Calu3 (cell line): Measurements from ENCODE around the gene CDH4. TPM values are rescaled to one million over a fixed set of nuclear protein-coding genes. Genes with fewer than 3 reads are reported as not detected.

Experiments used
- BruUV-seq: library from RNA; stranded (reverse); fragments of 400-500 nt; replicated peaks from 2 replicates; lab custom pipeline; 2021; lab: Mats Ljungman, UMichigan
- CTCF ChIA-PET: fragments of 300-600 bp; sonication (Branson Sonifier 250); formaldehyde crosslinking; loops from one replicate; lab custom pipeline; 2022; ENCODE audit warnings: antibody characterized with exemption; lab: Charles Lee
- DNase-seq: peaks from one replicate; pipeline ENCODE4 v3.0.0; 2022
- H3K27ac Mint-ChIP-seq: one replicate; pipeline ENCODE4 v1.8.0; 2022; ENCODE audit warnings: mixed read lengths; ENCODE audit not compliant: unreplicated experiment
- H3K27me3 Mint-ChIP-seq: one replicate; pipeline ENCODE4 v1.8.0; 2022; ENCODE audit warnings: mixed read lengths; ENCODE audit not compliant: unreplicated experiment
- H3K36me3 Mint-ChIP-seq: one replicate; pipeline ENCODE4 v1.8.0; 2022; ENCODE audit warnings: mild to moderate bottlenecking, moderate library complexity, mixed read lengths; ENCODE audit not compliant: insufficient read depth, unreplicated experiment
- H3K4me1 Mint-ChIP-seq: one replicate; pipeline ENCODE4 v1.8.0; 2022; ENCODE audit warnings: mild to moderate bottlenecking, low read depth, mixed read lengths; ENCODE audit not compliant: unreplicated experiment
- H3K4me3 Mint-ChIP-seq: one replicate; pipeline ENCODE4 v1.8.0; 2022; ENCODE audit warnings: mild to moderate bottlenecking, low read depth, moderate library complexity, mixed read lengths; ENCODE audit not compliant: unreplicated experiment
- H3K9me3 Mint-ChIP-seq: one replicate; pipeline ENCODE4 v1.8.0; 2022; ENCODE audit warnings: low read depth, mixed read lengths; ENCODE audit not compliant: unreplicated experiment
- intact Hi-C: fragments of 100-400 bp; cut with micrococcal nuclease; formaldehyde crosslinking; loops from one replicate; pipeline ENCODE4 v1.10.0; 2022; ENCODE audit not compliant: unreplicated experiment
- total RNA-seq: library from RNA; stranded (reverse); gene quantifications from 2 replicates; pipeline ENCODE4 v1.2.3, GENCODE V29; 2022
- TF ChIP-seq, protein P1 (sequence below): fragments of 200-600 bp; IDR thresholded peaks from one replicate; pipeline ENCODE4 v1.8.0; 2022; ENCODE audit warnings: antibody characterized with exemption; ENCODE audit not compliant: unreplicated experiment

CDH4 gene
- total RNA-seq, 1 experiment from 2014 or later, result not detected

DNA sequence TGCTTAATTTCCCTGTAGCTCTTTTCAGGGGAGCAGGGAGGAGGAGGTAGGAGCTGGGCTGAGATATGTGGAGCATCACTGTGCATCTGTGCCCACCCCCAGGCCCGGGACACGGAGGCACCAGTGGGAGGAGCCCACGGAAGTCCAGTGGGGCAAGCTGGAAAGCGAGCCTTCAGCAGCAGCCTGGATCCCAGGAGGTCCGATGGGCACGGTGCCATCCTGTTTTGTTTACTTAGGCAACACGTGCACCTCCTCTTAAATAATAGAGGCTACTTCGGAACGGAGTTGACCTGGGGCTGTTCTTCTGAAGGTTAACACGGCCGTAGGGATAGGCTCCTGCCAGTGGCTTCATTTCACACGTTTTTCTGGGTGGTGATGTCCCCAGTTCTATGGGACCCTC is 51.6 kb downstream of the CDH4 start:
- intact Hi-C loops, result no loop called here
- no peak for DNase-seq
- no peaks in the 10 kb centered on the region for H3K9me3 Mint-ChIP-seq
- H3K36me3 Mint-ChIP-seq, result no peaks in the 10 kb centered on the region
- no peaks in the 10 kb centered on the region for H3K4me1 Mint-ChIP-seq
- peaks cover 9% of the 10 kb centered on the region for H3K27me3 Mint-ChIP-seq
- H3K27ac Mint-ChIP-seq, result no peak overlapping the region
- H3K4me3 Mint-ChIP-seq, result no peak overlapping the region
- BruUV-seq, result no TSS peak
- CTCF ChIA-PET, result no interaction called here
- TF ChIP-seq, protein P1, sequence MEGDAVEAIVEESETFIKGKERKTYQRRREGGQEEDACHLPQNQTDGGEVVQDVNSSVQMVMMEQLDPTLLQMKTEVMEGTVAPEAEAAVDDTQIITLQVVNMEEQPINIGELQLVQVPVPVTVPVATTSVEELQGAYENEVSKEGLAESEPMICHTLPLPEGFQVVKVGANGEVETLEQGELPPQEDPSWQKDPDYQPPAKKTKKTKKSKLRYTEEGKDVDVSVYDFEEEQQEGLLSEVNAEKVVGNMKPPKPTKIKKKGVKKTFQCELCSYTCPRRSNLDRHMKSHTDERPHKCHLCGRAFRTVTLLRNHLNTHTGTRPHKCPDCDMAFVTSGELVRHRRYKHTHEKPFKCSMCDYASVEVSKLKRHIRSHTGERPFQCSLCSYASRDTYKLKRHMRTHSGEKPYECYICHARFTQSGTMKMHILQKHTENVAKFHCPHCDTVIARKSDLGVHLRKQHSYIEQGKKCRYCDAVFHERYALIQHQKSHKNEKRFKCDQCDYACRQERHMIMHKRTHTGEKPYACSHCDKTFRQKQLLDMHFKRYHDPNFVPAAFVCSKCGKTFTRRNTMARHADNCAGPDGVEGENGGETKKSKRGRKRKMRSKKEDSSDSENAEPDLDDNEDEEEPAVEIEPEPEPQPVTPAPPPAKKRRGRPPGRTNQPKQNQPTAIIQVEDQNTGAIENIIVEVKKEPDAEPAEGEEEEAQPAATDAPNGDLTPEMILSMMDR, result no peak

DNA sequence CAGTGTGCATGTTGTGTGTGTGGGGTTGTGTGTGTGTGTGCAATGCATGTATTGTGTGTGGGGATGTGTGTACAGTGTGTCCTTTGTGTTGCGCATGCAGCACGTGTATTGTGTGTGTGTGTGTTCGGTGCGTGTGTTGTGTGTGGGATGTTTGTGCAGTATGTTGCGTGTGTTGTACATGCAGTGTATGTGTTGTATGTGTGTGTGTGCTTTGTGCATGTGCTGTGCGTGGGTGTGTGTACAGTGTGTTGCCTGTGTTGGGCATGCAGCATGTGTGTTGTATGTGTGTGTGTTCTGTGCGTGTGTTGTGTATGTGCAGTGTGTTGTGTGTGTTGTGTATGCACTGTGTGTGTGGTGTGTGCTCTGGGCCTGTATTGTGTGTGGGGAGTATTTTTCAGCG is 52.7 kb downstream of the CDH4 start:
- CTCF ChIA-PET, result no interaction called here
- BruUV-seq, result no TSS peak
- no peaks in the 10 kb centered on the region for H3K4me1 Mint-ChIP-seq
- H3K36me3 Mint-ChIP-seq, result no peaks in the 10 kb centered on the region
- no peaks in the 10 kb centered on the region for H3K9me3 Mint-ChIP-seq
- DNase-seq, result no peak
- intact Hi-C loops, result no loop called here
- TF ChIP-seq, protein P1, result no peak
- no peak overlapping the region for H3K27ac Mint-ChIP-seq
- no peaks in the 10 kb centered on the region for H3K27me3 Mint-ChIP-seq
- no peak overlapping the region for H3K4me3 Mint-ChIP-seq

DNA sequence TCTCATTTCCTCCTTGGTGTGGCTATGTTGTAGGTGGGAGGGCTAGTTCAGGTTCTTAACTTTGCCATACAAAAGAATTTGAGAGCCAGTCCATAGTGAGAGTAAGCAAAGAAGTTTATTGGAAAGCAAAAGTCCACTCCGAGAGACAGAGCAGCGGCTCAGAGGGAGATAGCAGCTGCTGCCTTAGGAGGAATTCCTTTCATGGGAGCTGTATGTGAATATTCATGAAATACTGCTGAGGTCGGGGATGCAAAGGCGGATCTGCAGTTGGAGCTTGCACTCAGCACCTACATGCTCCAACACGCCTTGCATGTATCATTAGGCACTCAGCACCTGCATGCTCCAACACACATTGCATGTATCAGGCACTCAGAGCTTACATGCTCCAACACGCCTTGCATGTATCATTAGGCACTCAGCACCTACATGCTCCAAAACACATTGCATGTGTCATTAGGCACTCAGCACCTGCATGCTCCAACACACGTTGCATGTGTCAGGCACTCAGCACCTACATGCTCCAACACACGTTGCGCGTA is 54.9 kb downstream of the CDH4 start:
- TF ChIP-seq, protein P1, result no peak
- CTCF ChIA-PET, result interaction anchor here (0.8 kb wide), 1 partner anchor 184 kb away, joined by 3 read pairs; no protein-coding TSS in a partner anchor
- no peaks in the 10 kb centered on the region for H3K36me3 Mint-ChIP-seq
- no peak overlapping the region for H3K4me3 Mint-ChIP-seq
- H3K27ac Mint-ChIP-seq, result no peak overlapping the region
- H3K27me3 Mint-ChIP-seq, result peaks cover 16% of the 10 kb centered on the region
- no TSS peak for BruUV-seq
- no peak for DNase-seq
- no peaks in the 10 kb centered on the region for H3K9me3 Mint-ChIP-seq
- no peaks in the 10 kb centered on the region for H3K4me1 Mint-ChIP-seq
- intact Hi-C loops, result no loop called here

DNA sequence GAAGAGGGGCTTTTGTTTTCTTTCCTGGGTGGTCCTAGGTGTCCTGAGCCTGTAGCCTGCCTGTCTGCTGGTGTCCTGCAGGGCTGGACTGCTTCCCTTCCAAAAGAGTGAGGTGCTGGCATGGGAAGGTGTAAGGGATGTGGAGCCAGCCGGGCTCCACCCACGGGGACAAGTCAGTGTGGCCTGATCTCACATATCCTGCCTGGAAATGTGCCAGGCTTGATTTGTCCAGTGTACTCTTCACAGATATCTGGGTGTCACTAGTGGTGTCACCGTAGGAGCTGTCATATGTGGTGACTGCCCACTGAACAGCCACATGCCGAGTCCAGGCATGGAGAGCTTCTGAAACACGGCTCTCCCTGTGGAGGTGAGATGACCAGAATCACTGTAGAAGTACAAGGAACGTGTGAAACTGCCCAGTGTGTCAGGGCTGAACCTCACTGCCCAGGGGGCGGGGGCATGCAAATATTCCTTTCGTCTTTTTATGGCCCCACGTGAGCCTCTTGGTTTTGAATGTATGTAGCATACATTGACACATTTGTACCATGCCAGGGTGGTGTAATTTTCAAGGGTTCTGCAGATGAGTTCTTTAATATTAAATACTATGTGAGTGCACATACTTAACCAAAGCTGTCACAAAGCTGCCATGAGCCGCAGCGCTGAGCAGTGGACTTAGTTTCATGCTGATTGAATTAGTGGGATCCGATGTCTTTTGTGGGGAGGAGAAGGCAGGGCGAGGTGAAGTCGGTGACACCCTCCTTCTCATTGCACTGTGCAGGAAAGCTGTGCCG is 55.8 kb downstream of the CDH4 start:
- BruUV-seq, result no TSS peak
- Mint-ChIP-seq H3K27ac (no peak overlapping the region), H3K4me3 (no peak overlapping the region), H3K27me3 (peaks cover 24% of the 10 kb centered on the region), H3K4me1 (no peaks in the 10 kb centered on the region), H3K9me3 (peaks cover 2% of the 10 kb centered on the region), H3K36me3 (no peaks in the 10 kb centered on the region)
- intact Hi-C loops, result no loop called here
- CTCF ChIA-PET, result interaction anchor here (0.8 kb wide), 1 partner anchor 185 kb away, joined by 3 read pairs; no protein-coding TSS in a partner anchor
- TF ChIP-seq, protein P1, result no peak
- DNase-seq, result no peak
